Sciatic nerve (tissue), 2 donors: ENCODE measurements around the gene AOPEP. TPM values are rescaled to one million over a fixed set of nuclear protein-coding genes. Genes with fewer than 3 reads are reported as not detected.

Experiments used
- ATAC-seq: fragments of 200-7000 bp; cut with Tn5 transposase; one replicate; pipeline ENCODE4 v1.9.1; 2020; ENCODE audit warnings: mild to moderate bottlenecking, moderate library complexity
- DNase-seq: peaks from one replicate; pipeline ENCODE4 v3.0.0-alpha.2; 2020; ENCODE audit warnings: low spot score
- intact Hi-C: fragments of 100-400 bp; cut with DNase I; formaldehyde crosslinking; loops from one replicate; pipeline ENCODE4 v1.14.2; 2022
- total RNA-seq: library from RNA; stranded (reverse); fragmentation: NEBNext Ultra II Directional; extraction: Animal tissue kit (Norgen Biotek cat#: 25700); gene quantifications from one replicate; pipeline ENCODE4 v1.2.1, GENCODE V29; 2021
- donor health status: DM: no; HTN: no; CAD: no.
- donor health status: DM: no; HTN: no; CAD: no.

The AOPEP gene
- total RNA-seq, 1 donor from 2014 or later: 158 TPM

DNA sequence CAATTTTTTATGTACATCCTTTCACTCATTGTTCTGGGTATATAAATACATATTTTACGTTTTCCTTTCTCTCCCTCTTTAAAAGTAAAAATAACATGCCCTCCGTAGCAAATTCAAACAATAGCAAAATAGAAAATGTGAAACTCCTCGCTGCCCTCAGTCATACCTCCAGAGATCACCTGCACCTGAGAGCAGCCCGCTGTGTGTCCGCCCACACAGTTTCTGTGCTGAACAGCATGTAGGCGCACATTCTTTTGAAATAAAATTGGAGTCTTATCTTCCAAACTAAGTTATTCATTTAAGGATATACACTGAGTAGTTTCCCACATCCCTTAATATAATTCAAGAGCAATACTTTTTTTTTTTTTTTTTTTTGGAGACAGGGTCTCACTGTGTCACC, 255.7 kb downstream of the AOPEP start:
- intact Hi-C loops: no loop called here
- DNase-seq (no peak), ATAC-seq (no peak)

DNA sequence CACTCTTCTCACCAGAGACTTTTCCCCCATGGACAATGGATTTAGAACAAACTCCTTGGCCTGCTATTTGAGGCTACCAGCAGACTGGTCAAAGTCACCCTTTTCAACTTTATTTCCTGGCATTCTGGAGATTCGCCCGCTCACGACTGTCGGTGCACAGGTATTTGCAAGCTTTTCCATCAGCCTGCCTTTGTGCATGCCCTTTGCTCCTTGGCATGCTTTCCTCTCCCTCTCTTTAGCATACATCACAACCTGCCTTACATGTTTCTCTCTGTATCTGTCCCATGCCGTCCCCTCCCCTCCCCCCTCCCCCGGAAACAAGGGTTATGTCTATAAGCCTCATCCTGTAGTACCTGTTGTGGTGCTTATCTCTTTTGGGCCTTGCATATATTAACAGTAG, 257.1 kb downstream of the AOPEP start:
- intact Hi-C loops: no loop called here
- DNase-seq: no peak
- no peak for ATAC-seq

DNA sequence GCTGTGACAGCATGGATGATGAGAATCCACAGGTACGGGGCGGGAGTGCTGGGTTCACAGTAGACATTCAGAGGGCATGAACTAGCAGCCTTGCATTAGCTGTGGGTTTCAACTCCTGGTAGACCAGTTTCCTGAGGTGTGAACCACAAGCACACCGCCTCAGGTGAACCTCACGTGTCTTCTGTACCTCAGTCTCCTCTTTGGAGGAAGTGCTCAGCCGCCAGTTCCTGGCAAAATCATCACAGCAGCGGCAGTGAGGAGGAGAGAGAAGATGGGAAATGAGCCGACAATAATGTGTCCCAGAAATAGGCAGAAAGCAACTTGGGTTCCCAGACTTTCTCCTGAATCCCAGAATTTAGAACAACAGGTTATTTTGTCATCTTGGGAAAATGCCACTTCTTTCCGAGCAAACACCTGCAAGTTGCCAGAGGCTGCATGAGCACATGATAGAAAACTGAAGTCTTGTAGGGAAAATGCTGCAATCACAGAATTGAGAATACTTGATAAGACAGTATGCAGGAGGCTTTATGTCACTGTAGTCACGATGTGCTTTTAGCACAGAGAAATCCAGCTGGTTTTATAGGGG, 258.5 kb downstream of the AOPEP start:
- no peak for ATAC-seq
- intact Hi-C loops: no loop called here
- DNase-seq: no peak

DNA sequence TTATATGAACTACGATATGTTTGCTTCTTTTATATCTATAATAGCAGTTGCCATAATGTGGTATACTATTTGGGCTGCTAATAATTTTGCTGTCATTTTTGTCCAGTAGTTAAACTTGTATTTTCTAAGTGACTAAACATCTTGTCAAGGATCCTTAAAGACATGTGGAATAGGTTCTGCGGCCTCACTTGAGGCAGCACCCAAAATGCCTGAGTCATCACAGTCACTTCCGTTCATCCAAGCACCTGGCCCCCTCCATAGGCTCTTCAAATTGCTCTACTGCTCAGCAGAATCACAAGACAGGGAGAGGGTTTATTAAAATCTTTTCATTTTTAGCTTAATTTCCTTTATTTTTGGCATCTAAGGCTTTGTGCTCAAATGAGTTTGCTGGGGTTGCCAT, 259.1 kb downstream of the AOPEP start:
- intact Hi-C loops: no loop called here
- DNase-seq (no peak), ATAC-seq (no peak)

DNA sequence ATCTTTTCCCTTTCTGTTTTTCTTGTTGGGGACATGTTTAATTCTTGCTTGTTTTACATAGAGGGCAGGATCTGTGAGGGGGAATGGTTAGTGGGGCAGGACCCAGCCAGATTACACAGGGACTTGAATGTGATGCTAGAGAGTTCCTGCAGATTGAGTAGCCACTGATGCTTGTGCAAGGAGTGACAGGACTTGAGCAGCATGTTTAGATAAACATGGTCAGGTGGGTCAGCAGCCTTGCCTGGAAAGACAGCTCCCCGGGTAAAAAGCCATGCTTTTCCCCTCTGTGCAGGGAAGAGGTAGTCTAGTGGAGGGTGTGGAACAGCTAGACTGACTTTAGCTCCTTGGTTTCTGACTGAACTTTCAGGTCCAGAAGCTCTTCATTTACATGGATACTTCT, 261.2 kb downstream of the AOPEP start:
- ATAC-seq: no peak

DNA sequence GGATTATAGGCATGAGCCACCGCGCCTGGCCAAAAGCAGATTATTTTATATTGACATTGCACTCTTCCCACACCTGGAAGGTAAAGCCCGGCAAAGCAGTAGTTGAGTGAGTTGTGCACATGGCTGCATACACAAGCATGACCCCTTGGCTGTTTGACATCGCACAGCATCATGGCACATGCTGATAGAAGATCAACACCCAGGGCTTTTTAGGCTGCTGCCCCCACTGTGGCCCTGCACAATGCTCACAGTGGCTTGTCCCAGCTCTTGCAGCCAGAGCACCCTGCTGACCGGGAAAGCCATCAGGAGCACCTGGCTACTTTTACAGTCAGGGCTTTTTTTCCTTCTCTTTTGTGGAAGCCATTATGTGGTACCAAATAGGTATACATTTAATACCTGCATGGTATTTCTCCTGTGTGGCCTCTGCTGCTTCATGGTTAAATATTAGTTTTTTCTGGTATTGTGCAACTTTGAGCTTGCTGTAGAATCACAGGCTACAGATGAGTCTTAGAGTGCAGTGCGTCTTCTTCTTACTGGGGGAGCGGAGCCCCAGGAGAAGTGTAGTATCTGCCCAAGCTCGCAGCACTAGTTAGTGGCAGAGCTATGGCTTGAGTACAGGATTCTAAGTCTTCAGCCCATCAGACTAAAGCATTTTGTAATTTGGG, 264.5 kb downstream of the AOPEP start:
- intact Hi-C loops: no loop called here
- DNase-seq: no peak
- ATAC-seq: no peak

More for the DNA sequence above, 261.2 kb downstream of the AOPEP start:
- no peak for DNase-seq
- intact Hi-C loops: no loop called here

DNA sequence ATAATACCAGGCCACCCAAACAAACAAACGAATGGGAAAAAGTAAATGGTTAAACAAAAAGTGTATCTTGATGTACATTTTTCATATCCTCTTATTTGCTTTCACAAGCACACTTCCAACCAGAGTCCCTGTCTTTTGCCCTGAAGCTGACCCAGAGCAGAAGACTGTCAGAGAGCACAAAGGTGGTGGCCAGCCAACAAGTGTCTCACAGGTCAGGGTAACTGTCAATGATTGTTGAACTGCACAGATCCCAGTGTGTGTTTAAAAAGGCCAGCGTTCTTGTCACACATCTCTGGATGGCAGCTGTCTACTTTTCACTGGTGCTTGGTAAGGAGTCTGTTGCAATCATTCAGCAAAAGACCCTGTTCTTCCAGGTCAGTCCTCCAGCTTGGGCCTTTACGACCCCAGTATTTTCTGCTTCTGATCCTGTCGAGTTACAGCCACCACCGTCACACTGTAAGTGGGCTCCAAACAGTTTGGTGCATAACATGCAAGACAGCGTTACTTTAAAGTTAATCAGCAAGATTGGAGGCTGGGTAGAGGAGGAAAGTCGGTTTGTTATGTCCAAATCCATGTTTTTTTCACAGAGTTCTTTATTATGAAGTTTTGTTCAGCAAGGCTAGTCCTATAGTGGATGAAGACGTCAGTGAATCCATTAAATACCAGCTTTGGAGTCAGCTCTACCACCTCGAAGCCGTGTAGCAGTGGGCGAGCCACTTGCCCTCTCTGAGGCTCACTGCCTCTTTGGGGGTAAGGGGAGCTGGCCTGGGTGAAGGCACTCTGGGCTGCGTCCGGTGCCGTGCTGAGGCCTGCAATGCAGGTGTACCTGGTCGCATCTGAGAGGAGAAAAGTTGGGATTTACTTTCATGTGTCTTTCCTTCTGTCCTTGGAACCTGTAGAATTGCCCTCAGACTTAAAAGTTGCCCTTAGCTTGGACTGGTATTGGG, 265.7 kb downstream of the AOPEP start:
- ATAC-seq: no peak
- no peak for DNase-seq
- intact Hi-C loops: no loop called here

DNA sequence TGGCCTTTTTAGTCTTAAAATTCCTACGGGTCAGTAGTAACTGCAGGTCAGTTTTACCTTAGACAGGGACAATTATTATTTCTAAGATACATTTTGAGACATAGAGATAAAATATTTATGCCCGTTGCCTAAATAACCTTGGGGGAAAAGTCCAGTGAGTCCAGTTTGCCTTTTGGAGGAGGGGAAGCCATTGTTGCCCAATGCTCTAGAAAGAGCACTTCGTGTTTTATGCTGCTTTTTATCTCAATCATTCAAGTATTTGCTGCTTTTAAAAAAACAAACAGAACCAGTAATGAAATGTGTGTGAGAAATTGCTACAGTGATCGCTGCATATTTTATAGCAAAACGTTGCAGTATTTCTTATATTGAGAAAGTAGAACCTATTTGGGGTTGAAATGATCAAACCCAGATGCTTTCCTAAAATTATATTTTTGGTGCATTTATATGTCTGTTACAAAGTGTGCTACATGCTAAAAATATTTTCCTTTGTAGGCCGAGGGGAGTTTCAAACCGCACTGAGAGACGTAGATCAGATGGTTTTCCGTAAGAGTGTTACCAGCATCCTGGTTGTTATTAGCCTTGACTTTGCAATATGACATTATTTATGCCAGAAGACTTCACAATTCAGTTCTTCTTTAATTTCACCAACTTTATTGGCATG, 266.8 kb downstream of the AOPEP start:
- ATAC-seq (peak; percentile 66), DNase-seq (no peak)
- intact Hi-C loops: no loop called here

DNA sequence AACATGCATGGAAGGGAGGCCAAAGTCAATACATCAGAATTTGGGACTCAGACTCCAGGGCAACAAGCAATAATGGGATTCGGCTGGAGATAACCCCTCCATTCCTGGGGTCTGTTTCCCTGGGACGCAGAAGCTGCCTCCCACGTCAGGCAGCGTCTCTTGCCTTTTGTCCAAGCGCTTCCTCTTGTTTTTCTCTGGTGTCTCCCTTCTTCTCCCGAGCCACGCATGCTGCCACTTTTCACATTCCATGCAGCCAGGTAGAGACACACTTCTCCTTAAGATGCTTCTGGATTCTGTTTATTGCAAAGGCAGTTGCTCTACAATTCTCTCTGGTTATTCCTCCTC, 267.3 kb downstream of the AOPEP start:
- intact Hi-C loops: no loop called here
- DNase-seq: no peak
- ATAC-seq: no peak

DNA sequence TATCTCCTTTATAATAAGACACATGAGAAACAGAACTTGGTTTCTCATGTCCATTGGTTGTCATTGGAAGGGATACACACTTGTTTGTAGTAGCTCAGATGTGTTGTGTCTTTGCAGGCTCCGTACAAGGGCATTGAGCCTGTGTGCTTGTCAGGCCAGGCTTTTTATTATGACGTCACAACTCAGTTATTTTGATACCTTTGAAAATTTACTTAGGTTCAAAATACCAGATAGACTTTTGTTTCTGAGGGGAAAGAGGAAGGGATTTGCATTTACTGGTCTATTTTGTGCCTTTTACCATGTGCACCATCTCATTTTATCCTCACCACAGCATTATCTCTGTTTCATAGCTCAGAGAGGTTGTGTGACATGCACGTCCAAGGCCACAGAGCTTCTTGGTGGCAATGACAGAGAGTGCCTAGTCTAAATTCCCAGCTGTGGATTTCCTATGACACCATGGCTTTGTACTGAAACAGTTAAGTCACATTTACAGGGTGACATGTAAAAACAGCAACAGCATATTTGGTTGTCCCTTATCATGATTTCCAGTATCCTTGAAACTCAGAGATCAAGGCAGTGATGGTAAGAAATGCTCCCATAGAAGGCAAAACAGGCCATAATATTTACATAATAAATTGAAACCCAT, 268.7 kb downstream of the AOPEP start:
- ATAC-seq (no peak), DNase-seq (no peak)
- intact Hi-C loops: no loop called here

DNA sequence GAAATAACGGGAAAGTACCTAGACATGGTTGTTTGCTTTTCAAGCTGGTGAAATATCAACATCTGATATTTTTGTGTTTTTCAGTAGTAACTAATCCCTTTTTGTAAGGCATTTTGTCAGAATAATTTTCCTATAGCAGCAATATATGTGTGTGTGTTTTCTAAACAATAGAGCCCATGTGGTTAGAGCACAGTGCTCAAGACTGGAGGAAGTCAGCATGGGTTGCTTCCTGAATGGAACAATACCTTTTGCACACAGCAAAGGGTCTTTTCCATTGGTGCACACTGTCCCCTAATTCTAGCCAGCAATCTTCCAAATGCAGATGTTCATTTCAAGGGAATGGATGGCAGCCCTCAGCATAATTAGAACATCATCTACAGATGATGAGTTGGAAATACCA, 270.1 kb downstream of the AOPEP start:
- intact Hi-C loops: no loop called here
- ATAC-seq: no peak
- DNase-seq: no peak

DNA sequence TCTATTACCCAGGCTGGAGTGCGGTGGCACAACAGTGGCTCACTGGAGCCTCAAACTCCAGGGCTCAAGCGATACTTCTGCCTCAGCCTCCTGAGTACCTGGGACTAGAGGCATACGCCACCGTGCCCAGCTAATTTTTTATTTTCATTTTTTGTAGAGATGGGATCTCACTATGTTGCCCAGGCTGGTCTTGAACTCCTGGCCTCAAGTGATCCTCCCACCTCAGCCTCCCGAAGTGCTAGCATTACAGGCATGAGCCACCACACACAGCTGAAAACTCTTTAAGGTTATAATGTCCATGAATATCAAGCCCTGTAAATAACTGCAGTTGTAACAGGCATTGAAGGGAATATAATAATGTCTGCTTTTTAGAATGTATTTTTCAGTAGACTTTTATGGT, 271.2 kb downstream of the AOPEP start:
- DNase-seq (no peak), ATAC-seq (no peak)
- intact Hi-C loops: no loop called here

DNA sequence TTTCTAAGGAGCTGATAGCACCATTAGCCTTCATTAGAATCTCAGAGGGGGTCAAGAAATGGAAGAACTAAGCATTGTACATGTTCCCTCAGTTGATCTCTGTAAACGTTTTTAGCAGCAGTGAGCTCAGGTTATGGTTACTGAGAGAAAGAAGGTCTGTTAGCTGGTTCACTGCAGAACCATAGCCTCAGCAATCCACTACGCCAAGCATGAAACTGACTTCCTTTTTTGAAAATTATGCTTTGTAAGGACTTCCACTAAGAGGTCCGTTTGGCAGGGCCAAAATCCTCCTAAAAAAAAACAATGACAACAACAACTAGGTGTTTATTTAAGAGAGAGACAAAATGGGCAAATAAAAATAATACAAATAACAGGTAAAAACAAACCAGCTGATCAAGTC, 273.3 kb downstream of the AOPEP start:
- intact Hi-C loops: no loop called here
- DNase-seq: no peak

DNA sequence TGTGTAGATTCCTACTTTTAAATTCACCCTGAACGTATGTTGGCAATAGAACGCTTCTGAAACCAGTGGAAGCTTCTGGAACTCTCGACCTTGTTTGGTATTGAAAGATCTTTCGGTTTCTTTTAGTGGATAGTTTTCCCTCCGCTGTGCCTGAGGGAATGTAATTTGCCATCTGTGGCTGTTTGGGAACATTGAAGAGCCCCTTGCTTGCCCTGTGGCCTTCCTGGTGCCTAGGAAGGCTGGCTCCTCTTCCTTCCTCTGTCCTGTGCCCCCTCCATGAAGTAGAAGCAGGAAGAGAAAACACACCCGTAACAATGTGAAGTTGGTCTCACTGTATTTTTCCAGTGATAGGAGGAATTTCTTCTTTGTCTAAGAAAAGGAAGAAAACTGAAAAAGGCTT, 274.3 kb downstream of the AOPEP start:
- DNase-seq (no peak), ATAC-seq (no peak)
- intact Hi-C loops: no loop called here

More for the DNA sequence above, 273.3 kb downstream of the AOPEP start:
- no peak for ATAC-seq

DNA sequence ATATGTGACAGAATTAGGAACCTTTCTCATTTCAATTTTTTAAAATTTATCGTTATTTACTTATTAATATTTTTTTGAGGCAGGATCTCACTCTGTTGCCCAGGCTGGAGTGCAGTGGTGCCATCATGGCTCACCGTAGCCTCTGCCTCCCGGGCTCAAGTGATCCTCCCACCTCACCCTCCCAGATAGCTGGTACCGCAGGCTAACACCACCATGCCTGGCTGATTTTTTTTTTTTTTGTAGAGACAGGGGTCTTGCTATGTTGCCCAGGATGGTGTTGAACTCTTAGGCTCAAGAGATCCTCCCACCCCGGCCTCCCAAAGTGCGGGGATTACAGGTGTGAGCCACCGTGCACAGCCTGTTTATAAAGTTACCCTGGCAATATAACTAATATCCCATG, 275.2 kb downstream of the AOPEP start:
- DNase-seq (no peak), ATAC-seq (no peak)
- intact Hi-C loops: no loop called here

DNA sequence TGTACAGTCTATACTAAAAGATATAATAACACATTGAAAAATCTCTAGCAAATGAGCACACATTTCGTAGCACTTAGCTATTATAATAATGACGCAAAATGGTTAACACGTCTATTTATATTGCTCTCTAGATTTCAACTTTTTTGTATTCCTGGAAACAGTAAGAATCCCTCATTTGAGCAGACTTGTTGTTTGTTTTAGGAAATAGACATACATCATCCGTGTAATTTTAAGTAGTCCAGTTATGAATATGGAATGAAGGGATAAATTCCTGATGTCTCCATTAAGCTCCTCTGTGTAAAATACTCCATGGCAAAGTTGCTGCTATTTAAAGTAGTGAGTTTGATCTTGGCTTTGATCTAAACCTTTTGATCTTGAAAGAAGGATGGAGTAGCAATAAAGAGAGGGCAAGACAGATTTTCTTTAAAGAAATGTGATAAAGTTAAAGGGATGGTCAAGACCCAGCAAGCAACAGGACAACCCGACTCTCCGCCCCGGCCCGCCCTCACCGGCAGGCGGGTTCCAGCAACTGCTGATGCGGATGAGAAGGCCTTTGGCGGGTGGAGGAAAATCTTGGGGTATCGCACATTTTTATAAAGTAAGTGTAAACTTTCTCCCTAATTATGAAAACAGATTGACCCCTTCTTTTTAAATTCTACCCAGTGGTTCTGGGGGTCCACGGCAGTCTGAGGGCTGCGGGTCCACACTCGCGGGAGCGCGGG, 277.4 kb downstream of the AOPEP start:
- DNase-seq (peak; percentile 81), ATAC-seq (peak; percentile 68)

DNA sequence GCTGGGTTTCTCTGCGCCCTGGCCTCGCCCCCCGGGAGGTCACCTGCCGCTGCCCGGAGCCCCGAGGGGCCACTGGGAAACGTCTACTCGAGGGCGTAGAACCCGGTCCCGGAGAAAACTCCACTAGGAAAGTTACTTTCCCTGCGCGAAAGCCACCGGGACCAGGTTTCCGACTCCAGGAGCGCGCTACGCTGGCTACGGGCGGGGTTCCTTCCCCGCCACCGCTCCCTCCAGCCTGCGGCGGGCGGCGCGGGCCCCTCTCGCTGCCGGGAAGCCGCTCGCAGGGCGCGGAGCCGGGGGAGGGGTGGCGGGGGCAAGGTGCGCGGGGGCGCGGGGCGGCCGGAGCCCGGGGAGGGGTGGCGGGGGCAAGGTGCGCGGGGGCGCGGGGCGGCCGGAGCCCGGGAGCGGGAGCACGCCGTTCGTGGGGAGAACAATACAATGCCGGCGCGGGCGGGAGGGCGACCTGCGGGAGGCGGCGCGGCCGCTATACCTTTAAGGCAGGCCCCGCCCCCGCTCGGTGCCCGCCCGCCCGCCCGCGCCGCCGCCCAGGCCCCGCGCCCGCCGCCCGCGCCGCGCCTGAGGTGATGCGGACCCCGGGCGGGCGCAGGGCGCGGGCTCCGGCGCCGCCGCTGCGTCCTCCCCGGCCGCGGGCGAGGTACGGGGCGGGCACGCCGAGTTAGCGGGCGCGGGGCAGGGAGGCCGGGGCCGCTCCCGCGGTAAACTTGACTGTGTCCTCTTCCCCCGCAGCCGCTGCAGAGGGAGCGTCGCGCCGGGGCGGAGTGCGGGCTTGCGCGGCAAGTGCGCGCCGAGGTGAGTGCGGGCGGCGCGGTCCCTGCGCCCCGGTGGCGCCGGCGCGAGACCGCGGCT, 278.1 kb downstream of the AOPEP start:
- peak; percentile 77 for DNase-seq
- ATAC-seq: peak; percentile 6
- intact Hi-C loops: no loop called here

More for the DNA sequence above, 277.4 kb downstream of the AOPEP start:
- intact Hi-C loops: no loop called here
